ENCODE data around the gene HOXA11.

Gene HOXA11

GRCh38 chr7:27168265-27168947 lies 16.6 kb downstream of the HOXA11 start:
- TF ChIP-seq ZFX (IDR thresholded peaks at IDR 0.05; ENCODE audit: borderline replicate concordance), result no peak
- TF ChIP-seq, protein P1, sequence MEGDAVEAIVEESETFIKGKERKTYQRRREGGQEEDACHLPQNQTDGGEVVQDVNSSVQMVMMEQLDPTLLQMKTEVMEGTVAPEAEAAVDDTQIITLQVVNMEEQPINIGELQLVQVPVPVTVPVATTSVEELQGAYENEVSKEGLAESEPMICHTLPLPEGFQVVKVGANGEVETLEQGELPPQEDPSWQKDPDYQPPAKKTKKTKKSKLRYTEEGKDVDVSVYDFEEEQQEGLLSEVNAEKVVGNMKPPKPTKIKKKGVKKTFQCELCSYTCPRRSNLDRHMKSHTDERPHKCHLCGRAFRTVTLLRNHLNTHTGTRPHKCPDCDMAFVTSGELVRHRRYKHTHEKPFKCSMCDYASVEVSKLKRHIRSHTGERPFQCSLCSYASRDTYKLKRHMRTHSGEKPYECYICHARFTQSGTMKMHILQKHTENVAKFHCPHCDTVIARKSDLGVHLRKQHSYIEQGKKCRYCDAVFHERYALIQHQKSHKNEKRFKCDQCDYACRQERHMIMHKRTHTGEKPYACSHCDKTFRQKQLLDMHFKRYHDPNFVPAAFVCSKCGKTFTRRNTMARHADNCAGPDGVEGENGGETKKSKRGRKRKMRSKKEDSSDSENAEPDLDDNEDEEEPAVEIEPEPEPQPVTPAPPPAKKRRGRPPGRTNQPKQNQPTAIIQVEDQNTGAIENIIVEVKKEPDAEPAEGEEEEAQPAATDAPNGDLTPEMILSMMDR (IDR thresholded peaks at IDR 0.05), result no peak

DNA sequence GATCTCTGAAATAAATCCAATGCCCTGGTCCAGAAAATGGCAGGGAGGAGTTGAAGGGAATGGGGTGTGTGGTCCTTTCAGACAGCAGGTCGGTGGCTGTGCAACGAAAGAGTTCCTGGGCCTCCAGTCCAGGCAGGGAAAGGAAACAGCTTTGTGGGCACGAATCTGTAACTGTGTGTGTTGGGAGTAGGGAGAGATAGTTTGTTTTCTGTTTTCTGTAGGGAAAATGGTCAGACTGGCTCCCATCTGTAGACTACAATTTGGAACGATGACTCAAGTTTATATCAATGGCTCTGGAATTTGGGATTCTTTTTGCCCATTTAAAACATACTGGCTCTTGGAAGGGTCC lies 17.1 kb downstream of the HOXA11 start:
- H3K27ac ChIP-seq, result peak overlapping the region; percentile 48
- TF ChIP-seq ZFX (IDR thresholded peaks at IDR 0.05; ENCODE audit: borderline replicate concordance), result no peak
- TF ChIP-seq, protein P1 (IDR thresholded peaks at IDR 0.05), result no peak

More at GRCh38 chr7:27168265-27168947, 16.6 kb downstream of the HOXA11 start:
- peak overlapping the region; percentile 48 for H3K27ac ChIP-seq

DNA sequence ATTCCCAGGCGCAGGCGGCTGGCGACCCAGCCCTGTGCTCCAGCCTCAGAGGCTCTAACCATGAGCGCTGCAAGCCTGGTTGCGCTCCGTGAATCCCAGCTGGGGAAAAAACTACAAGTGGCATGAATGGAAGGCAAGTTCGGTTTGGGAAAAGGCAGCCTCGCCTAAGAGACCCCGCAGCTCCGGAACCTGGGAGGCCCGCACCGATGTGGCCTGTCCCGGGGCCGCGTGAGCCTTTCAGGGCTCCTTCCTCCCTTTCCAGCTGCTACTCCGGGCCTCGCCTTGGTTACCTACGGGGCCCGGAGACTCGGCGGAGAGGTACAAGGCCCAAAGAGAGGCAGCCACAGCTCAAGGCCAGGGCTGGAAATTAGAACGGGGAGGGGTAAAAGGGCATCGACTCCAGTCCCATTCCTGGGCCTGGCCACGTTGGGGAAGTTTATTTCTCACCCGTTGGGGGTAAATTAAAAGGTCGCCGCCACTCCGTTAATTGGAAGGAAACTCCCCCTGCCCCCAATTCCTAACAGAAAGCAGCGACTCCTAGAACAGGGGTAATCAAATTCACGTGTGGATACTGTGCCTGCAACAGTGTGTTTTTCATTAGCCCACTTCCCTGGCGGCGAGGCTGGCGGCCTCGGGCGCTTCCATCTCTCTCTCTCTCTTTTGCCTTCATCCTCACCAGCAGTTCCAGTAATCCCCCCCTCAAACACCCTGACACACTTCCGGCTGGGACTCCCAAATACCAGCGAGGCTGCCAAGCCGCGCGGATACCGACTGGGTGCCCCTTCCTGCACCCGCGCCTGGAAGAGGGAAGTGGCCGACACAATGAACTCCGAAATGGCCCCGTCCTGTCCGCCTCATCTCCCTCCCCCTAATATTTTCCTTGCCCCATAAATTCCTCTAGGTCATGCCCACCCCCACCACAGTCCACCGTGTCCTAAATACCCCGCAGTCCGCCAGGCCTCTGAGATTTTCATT lies 18.2 kb downstream of the HOXA11 start:
- H3K27ac ChIP-seq, result no peak overlapping the region
- TF ChIP-seq, protein P1 (IDR thresholded peaks at IDR 0.05), result no peak
- no peak for TF ChIP-seq ZFX (IDR thresholded peaks at IDR 0.05; ENCODE audit: borderline replicate concordance)

- H3K27ac ChIP-seq, result peak overlapping the region; percentile 24; the same call in 1 of the 2 replicates
- TF ChIP-seq, protein P1 (IDR thresholded peaks at IDR 0.05), result no peak
- no peak for TF ChIP-seq ZFX (IDR thresholded peaks at IDR 0.05; ENCODE audit: borderline replicate concordance)
These were observed 19.0 kb downstream of the HOXA11 start for GRCh38 chr7:27165996-27166530.

- peak within 1 kb of the TSS; percentile 24; the same call in 1 of the 2 replicates for H3K27ac ChIP-seq
- TF ChIP-seq, protein P1 (IDR thresholded peaks at IDR 0.05), result no peak
- no peak for TF ChIP-seq ZFX (IDR thresholded peaks at IDR 0.05; ENCODE audit: borderline replicate concordance)
These were observed 19.7 kb downstream of the HOXA11 start, which contains the start of gene HOXA9 for GRCh38 chr7:27165089-27165995. Gene HOXA9, minus strand, starts transcription at chr7:27165537. Its CDS starts 80 bp downstream, at chr7:27165457.

GRCh38 chr7:27164367-27165088 lies 20.5 kb downstream of the HOXA11 start:
- no peak overlapping the region for H3K27ac ChIP-seq
- TF ChIP-seq, protein P1 (IDR thresholded peaks at IDR 0.05), result peak; percentile 17
- no peak for TF ChIP-seq ZFX (IDR thresholded peaks at IDR 0.05; ENCODE audit: borderline replicate concordance)
